ENCODE measurements around the gene TMEM165.
"Not testable (repeated sequence)": the region's sequence is repeated elsewhere in the genome, so short reads cannot be mapped to it uniquely, and the experiment has no call there.

TMEM165 gene, protein sequence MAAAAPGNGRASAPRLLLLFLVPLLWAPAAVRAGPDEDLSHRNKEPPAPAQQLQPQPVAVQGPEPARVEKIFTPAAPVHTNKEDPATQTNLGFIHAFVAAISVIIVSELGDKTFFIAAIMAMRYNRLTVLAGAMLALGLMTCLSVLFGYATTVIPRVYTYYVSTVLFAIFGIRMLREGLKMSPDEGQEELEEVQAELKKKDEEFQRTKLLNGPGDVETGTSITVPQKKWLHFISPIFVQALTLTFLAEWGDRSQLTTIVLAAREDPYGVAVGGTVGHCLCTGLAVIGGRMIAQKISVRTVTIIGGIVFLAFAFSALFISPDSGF

DNA sequence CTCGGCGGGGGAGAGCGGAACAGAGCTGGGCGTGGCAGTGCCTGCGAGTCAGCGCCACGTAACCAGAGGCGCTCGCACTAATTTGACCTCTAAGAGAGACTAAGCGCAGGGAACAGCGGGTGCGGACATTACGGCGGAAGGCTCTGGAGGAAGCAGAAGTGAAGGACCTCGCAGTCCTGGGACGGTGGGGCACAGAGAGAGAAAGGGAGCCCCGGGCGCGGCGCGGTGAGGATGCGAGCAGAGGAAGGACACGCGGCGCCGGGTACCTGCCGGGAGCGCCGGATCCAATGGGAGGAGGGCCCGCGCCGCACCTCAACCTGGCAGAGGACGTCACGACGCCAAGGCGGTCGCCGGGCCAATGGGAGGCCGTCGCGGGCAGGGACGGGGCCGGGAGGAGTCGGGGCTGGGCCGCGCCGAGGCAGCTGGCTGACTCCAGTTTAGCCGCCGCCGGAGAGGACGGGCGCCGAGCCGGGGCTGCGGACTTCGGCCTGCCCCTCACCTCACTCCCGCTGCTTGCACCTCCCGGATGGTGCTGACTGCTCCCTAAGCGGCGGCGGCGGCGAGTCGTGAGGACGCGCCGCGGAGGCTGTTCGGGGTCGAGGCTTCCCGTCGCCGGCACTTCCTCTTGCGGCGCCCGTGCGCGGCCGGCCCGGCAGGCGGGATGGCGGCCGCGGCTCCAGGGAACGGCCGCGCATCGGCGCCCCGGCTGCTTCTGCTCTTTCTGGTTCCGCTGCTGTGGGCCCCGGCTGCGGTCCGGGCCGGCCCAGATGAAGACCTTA lies at the start of gene TMEM165:
TMEM165 (plus strand) TSS at position 429 of the 779 bp plus-strand sequence; CDS start at position 662, 233 bp downstream.
- Mint-ChIP-seq H3K36me3 (ENCODE audit: low read depth) (peaks cover 9% of the 10 kb centered on the region), H3K9me3 (no peaks in the 10 kb centered on the region), H3K4me1 (peaks cover 29% of the 10 kb centered on the region)

GRCh38 chr4:55345980-55346850 lies 49.5 kb upstream of the TMEM165 start, which contains the start of gene SRD5A3:
TSS of gene SRD5A3 (plus strand) at chr4:55346242. CDS start at chr4:55346337, 95 bp downstream.
- H3K9me3 Mint-ChIP-seq: no peaks in the 10 kb centered on the region
- H3K27ac Mint-ChIP-seq: peak within 1 kb of the TSS; percentile 61 to 95 (median 94)
- H3K4me3 Mint-ChIP-seq: peak within 1 kb of the TSS; percentile 91
- H3K36me3 Mint-ChIP-seq (ENCODE audit: low read depth): no peaks in the 10 kb centered on the region
- peaks cover 5% of the 10 kb centered on the region for H3K27me3 Mint-ChIP-seq (ENCODE audit: low read depth)
- peaks cover 20% of the 10 kb centered on the region for H3K4me1 Mint-ChIP-seq
- TF ChIP-seq, protein P1, sequence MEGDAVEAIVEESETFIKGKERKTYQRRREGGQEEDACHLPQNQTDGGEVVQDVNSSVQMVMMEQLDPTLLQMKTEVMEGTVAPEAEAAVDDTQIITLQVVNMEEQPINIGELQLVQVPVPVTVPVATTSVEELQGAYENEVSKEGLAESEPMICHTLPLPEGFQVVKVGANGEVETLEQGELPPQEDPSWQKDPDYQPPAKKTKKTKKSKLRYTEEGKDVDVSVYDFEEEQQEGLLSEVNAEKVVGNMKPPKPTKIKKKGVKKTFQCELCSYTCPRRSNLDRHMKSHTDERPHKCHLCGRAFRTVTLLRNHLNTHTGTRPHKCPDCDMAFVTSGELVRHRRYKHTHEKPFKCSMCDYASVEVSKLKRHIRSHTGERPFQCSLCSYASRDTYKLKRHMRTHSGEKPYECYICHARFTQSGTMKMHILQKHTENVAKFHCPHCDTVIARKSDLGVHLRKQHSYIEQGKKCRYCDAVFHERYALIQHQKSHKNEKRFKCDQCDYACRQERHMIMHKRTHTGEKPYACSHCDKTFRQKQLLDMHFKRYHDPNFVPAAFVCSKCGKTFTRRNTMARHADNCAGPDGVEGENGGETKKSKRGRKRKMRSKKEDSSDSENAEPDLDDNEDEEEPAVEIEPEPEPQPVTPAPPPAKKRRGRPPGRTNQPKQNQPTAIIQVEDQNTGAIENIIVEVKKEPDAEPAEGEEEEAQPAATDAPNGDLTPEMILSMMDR (IDR thresholded peaks at IDR 0.05; ENCODE audit: unreplicated experiment in 3 of 3): peak; percentile 95 to 99 (median 96)

More for the DNA sequence above, at the start of gene TMEM165:
- TF ChIP-seq, protein P1 (IDR thresholded peaks at IDR 0.05; ENCODE audit: unreplicated experiment in 3 of 3): no peak
- peak within 1 kb of the TSS; percentile 94 to 99 (median 96) for H3K4me3 Mint-ChIP-seq
- peak within 1 kb of the TSS; percentile 92 to 97 (median 93) for H3K27ac Mint-ChIP-seq
- H3K27me3 Mint-ChIP-seq (ENCODE audit: low read depth): no peaks in the 10 kb centered on the region

GRCh38 chr4:55346851-55347255 lies 48.9 kb upstream of the TMEM165 start:
- peaks cover 4% of the 10 kb centered on the region for H3K36me3 Mint-ChIP-seq (ENCODE audit: low read depth)
- TF ChIP-seq, protein P1 (IDR thresholded peaks at IDR 0.05; ENCODE audit: unreplicated experiment in 3 of 3): no peak
- H3K27ac Mint-ChIP-seq: peak overlapping the region; percentile 61 to 95 (median 94)
- peaks cover 20% of the 10 kb centered on the region for H3K4me1 Mint-ChIP-seq
- no peaks in the 10 kb centered on the region for H3K9me3 Mint-ChIP-seq
- no peaks in the 10 kb centered on the region for H3K27me3 Mint-ChIP-seq (ENCODE audit: low read depth)
- peak overlapping the region; percentile 85 to 91 (median 89) for H3K4me3 Mint-ChIP-seq

GRCh38 chr4:55347610-55348228 lies 48.0 kb upstream of the TMEM165 start:
- H3K27ac Mint-ChIP-seq: peak overlapping the region; percentile 61 to 95 (median 94)
- TF ChIP-seq, protein P1 (IDR thresholded peaks at IDR 0.05; ENCODE audit: unreplicated experiment in 3 of 3): no peak
- peaks cover 20% of the 10 kb centered on the region for H3K4me1 Mint-ChIP-seq
- no peaks in the 10 kb centered on the region for H3K27me3 Mint-ChIP-seq (ENCODE audit: low read depth)
- H3K36me3 Mint-ChIP-seq (ENCODE audit: low read depth): peaks cover 13% of the 10 kb centered on the region
- H3K9me3 Mint-ChIP-seq: no peaks in the 10 kb centered on the region
- H3K4me3 Mint-ChIP-seq: peak overlapping the region; percentile 85 to 91 (median 89)

DNA sequence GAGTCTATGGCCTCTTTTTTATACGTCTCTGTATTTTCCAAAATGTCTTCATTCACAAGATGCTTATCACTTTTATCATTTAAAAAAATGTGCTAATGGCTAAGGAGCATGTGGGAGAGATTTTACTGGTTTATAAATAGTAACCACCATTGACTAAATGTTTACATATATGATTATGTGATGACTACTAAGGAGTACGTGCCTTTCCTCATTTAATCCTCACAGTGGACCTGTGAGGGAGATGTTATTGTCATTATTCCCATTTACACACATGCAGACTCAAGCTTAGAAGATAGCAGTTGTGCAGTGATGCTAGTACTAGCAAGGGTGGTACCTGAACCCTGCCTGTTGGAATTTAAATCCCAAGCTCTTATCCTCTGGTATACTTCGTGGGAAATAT lies 47.3 kb upstream of the TMEM165 start:
- Mint-ChIP-seq H3K36me3 (ENCODE audit: low read depth) (peaks cover 20% of the 10 kb centered on the region), H3K27me3 (ENCODE audit: low read depth) (no peaks in the 10 kb centered on the region), H3K4me3 (peak overlapping the region; percentile 31 to 91 (median 67)), H3K27ac (peak overlapping the region in 2 of 3 experiments; percentile 20 to 94), H3K9me3 (peaks cover 1% of the 10 kb centered on the region), H3K4me1 (peaks cover 20% of the 10 kb centered on the region)
- TF ChIP-seq, protein P1 (IDR thresholded peaks at IDR 0.05; ENCODE audit: unreplicated experiment in 3 of 3): no peak

DNA sequence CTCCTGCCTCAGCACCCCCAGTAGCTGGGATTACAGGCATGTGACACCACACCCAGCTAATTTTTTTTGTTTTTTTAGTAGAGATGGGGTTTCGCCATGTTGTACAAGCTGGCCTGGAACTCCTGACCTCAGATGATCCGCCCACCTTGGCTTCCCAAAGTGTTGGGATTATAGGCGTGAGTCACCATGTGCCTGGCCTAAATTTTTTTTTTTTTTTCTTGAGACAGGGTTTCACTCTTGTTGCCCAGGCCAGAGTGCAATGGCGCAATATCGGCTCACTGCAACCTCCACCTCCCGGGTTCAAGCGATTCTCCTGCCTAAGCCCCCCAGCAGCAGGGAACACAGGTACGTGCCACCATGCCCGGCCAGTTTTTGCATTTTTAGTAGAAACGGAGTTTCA lies 44.9 kb upstream of the TMEM165 start:
- not testable (repeated sequence) for H3K27me3 Mint-ChIP-seq (ENCODE audit: low read depth); H3K27ac Mint-ChIP-seq; H3K9me3 Mint-ChIP-seq; H3K4me3 Mint-ChIP-seq
- H3K4me1 Mint-ChIP-seq: peaks cover 16% of the 10 kb centered on the region
- H3K36me3 Mint-ChIP-seq (ENCODE audit: low read depth): peaks cover 31% of the 10 kb centered on the region
